Measurements from ENCODE around the gene CARD19. TPM values are rescaled to one million over a fixed set of nuclear protein-coding genes. Genes with fewer than 3 reads are reported as not detected.

Gene CARD19
- total RNA-seq, 4 donors from 2014 or later = 12.2 to 68.3 (median 50.3) TPM

- TF ChIP-seq CTCF (IDR thresholded peaks at IDR 0.05; ENCODE audit: low read depth) = no peak
Observed at GRCh38 chr9:93126825-93127368, 30.9 kb downstream of the CARD19 start.

GRCh38 chr9:93127395-93127911 lies 31.4 kb downstream of the CARD19 start:
- no peak for TF ChIP-seq CTCF (IDR thresholded peaks at IDR 0.05; ENCODE audit: low read depth)

DNA sequence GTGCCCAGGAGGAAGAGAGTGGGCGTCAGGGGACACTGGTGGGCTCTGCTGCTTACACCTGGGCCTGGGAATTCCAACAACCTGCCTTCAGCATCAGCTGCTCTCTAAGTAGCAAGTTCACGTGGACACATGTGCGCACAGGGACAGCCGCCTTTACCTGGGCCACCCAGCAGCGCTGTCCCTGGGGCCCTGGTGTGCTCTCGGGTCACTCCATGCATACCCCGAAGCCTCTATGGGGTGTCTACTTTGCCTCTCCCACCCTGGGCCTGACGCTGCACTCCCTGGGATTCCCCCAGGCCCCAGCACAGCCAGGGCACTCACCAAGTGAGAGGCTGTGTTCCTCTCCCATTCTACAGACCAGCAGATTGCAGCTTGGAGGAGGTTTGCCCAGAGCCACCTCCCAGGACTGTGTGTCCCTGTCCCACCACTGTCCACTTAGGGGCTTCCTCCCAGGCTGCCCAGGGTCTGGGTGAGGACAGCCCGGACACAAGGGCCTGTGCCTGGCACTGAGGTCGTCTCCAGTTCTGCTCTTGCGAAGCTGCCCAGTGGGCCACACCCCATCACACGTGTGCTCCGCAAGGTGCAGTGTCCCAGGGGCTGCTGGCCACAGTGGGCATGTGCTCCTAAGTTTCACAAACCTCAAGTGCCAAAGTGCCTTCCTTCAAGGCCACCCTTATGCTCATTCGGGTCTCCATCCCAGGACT lies 32.1 kb downstream of the CARD19 start:
- TF ChIP-seq CTCF (IDR thresholded peaks at IDR 0.05; ENCODE audit: low read depth) = no peak

- TF ChIP-seq CTCF (IDR thresholded peaks at IDR 0.05; ENCODE audit: low read depth) = no peak
Observed at GRCh38 chr9:93128715-93129224, 32.8 kb downstream of the CARD19 start.

DNA sequence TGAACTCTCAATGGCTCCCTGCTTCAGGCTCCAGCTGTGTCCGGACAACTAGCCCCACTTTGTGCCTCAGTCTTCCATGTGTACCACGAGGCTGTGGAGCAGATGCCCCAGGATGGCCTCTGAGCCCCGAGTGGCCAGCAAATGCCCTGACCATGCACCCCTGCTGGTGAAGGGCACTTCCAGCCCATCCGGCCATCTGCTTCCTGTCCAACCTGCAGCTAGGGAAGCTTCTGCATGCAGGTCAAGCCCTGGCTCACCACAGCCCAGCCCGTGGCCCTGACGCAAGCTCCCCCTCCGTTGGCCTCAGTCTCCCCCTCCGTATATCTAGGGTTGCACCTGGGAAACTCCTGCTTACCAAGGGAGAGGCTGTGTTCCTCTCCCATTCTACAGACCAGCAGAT lies 33.3 kb downstream of the CARD19 start:
- no peak for TF ChIP-seq CTCF (IDR thresholded peaks at IDR 0.05; ENCODE audit: low read depth)

GRCh38 chr9:93129691-93130500 lies 33.9 kb downstream of the CARD19 start:
- no peak for TF ChIP-seq CTCF (IDR thresholded peaks at IDR 0.05; ENCODE audit: low read depth)
